BLaER1 treated with 17β-estradiol and CSF1 and Interleukin-3, amounts not matched to agents 10 nM and 100 nM (cell line): ENCODE data around the gene PAX2.

Source experiments
- H3K27ac ChIP-seq, 11 experiments: shearing (Covaris generic); formaldehyde crosslinking; 2 replicates each; pipeline ENCODE4 v1.8.1; 2022
- H3K27me3 ChIP-seq, 11 experiments: shearing (Covaris generic); formaldehyde crosslinking; 2 replicates each; pipeline ENCODE4 v1.8.1; 2022
- H3K36me3 ChIP-seq, 11 experiments: shearing (Covaris generic); formaldehyde crosslinking; 2 replicates each; pipeline ENCODE4 v1.8.1; 2022
- H3K4me1 ChIP-seq, 10 experiments: shearing (Covaris generic); formaldehyde crosslinking; 2 replicates each; pipeline ENCODE4 v1.8.1; 2022
- H3K4me2 ChIP-seq, 11 experiments: shearing (Covaris generic); formaldehyde crosslinking; 2 replicates each; pipeline ENCODE4 v1.8.1; 2022
- H3K4me3 ChIP-seq, 10 experiments: shearing (Covaris generic); formaldehyde crosslinking; 2 replicates each; pipeline ENCODE4 v1.8.1; 2022
- H3K9ac ChIP-seq, 11 experiments: shearing (Covaris generic); formaldehyde crosslinking; 2 replicates each; pipeline ENCODE4 v1.8.1; 2022
- H3K9me3 ChIP-seq, 11 experiments: shearing (Covaris generic); formaldehyde crosslinking; replicated peaks in 1 of 11; 2 replicates each; pipeline ENCODE4 v1.8.1; 2022
- H4K20me1 ChIP-seq, 11 experiments: shearing (Covaris generic); formaldehyde crosslinking; 2 replicates each; pipeline ENCODE4 v1.8.1; 2022
- Cebpa-rat ChIP-seq, 11 experiments: shearing (Covaris generic); IDR thresholded peaks; 2 replicates each; pipeline ENCODE4 v1.8.1; 2022

Gene PAX2

DNA sequence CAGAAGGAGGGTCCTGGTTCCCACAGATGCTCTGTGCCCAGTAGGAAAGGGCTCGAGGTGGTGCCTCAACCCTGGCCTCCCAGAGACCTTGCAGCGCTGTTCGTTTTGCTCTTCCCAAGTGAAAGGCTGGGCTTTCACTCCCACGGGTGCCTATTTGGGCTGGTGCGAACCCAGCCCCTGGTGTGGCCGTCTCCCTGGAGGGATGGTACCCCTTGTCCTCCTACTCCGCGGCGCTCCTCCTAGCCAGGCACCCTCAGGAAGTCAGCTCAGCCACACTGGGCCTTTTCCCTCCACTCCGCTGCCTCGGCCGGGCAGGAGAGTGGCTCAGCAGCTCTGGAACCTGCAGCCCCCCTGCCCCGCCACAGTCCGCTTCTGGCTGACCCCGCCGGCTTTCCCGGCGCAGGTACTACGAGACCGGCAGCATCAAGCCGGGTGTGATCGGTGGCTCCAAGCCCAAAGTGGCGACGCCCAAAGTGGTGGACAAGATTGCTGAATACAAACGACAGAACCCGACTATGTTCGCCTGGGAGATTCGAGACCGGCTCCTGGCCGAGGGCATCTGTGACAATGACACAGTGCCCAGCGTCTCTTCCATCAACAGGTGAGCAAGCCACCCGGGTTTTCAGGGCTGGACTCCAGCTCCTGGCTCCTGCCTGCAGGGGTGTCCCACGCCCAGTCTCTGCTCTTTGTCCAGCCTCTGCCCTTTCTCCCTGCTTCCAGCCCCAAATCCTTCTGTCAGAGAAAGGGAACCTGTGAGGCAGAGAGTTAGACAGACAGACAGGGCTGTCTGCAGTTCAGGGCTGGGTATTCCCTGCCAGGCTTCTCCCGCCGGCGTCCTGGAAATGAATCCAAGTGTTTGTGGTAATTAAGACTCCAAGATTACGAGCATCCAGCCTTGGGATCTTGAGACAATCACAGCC, 5.2 kb downstream of the PAX2 start:
- no peak for TF ChIP-seq Cebpa-rat (IDR thresholded peaks at IDR 0.05)
- Histone ChIP-seq H3K27me3 (peaks cover 100% of the 10 kb centered on the region in 11 experiments), H4K20me1 (peaks cover 0 to 74% (median 58%) of the 10 kb centered on the region in 11 experiments; a peak in 18 of 22 replicates)

DNA sequence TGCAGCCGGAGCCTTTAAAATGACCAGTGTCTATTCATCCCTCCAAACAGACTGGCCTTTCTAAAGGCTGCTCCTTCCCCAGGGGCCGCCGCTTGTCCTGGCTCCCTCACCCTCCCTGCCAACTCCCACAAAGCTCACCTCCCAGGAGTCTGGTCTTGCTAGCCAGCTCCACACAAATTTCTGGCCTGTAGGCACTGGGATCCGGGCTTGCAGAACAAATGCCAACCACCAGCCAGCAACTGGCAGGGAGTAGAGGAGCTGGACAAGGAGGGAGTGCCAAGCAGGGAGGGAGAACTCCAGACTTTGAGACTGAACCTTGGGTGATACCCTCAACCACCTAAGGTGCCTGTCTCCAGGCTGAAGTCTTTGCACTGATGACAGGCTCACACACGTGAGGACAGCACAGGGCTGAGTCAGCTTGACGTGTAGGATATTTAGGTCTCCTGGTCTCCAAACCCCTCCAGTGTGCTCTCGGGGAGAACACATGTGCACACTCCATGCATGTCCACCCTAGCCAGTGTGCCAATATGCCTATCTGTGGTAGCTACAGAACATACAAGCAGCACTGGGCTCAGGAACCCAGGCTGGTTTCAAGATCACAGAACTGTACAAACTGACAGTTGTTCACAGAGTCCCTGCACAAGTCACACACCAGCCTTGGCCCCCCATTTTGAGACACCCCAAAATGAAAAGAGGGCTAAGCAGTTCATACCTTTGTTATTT, 6.0 kb downstream of the PAX2 start:
- Histone ChIP-seq H3K9me3 (no peaks in the 10 kb centered on the region), H3K27ac (no peak overlapping the region), H3K4me3 (no peak overlapping the region), H3K4me1 (peaks cover 0 to 6% (median 0%) of the 10 kb centered on the region in 10 experiments; a peak in 2 of 20 replicates), H4K20me1 (peaks cover 0 to 65% (median 50%) of the 10 kb centered on the region in 11 experiments; a peak in 18 of 22 replicates), H3K27me3 (peaks cover 95 to 100% (median 99%) of the 10 kb centered on the region in 11 experiments), H3K4me2 (no peak overlapping the region), H3K9ac (no peak overlapping the region), H3K36me3 (no peaks in the 10 kb centered on the region)
- TF ChIP-seq Cebpa-rat (IDR thresholded peaks at IDR 0.05): no peak

More for the DNA sequence above, 5.2 kb downstream of the PAX2 start:
- Histone ChIP-seq H3K9me3 (no peaks in the 10 kb centered on the region), H3K9ac (no peak overlapping the region), H3K27ac (no peak overlapping the region), H3K4me1 (peaks cover 0 to 14% (median 2%) of the 10 kb centered on the region in 10 experiments; a peak in 7 of 20 replicates), H3K4me2 (no peak overlapping the region), H3K36me3 (no peaks in the 10 kb centered on the region), H3K4me3 (no peak overlapping the region)

DNA sequence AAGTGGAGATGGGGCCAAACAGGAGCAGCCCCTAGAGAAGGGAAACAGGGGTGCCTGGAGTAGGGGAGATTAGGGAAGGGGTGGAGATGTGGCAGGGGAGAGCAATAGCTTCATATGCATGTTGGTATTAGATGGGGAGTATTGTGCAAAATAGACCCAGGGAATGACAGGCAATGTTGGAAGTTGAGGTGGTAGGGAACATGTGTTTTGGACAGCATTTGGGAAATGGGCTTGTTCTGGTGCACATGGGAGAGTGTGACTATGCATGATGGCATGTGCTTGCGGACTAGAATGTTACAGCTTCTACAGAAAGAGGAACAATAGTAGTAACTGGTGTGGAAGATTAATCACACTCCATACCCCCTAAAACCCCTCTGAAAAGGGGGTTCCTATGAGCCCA, 10.4 kb downstream of the PAX2 start:
- Histone ChIP-seq H3K36me3 (no peaks in the 10 kb centered on the region), H3K4me2 (no peak overlapping the region), H3K9me3 (no peaks in the 10 kb centered on the region), H4K20me1 (peaks cover 0 to 21% (median 9%) of the 10 kb centered on the region in 11 experiments; a peak in 12 of 22 replicates), H3K27me3 (peaks cover 53 to 75% (median 67%) of the 10 kb centered on the region in 11 experiments), H3K9ac (no peak overlapping the region), H3K27ac (no peak overlapping the region), H3K4me1 (no peaks in the 10 kb centered on the region), H3K4me3 (no peak overlapping the region)
- TF ChIP-seq Cebpa-rat (IDR thresholded peaks at IDR 0.05): no peak

DNA sequence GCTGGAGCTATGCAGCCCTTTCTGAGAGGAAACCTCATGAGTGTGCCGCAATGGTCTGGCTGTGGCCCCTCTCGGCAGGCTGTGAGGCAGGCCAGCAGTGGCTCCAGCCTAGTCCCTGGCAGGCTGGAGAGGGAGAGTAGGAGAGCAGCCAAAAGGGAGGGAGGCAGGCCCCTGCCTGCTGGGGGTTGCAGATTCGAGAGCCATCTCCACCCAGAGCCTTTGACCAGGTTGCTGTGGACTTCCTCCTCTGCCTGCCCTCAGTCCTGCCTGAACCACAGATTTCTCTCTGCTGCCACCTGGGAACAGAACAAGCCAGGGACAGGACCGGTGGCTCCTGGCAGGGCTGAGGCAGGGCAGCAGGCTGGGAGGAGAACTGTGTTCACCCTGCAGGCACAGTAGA, 13.9 kb downstream of the PAX2 start:
- no peaks in the 10 kb centered on the region for H3K36me3 ChIP-seq
- H3K27ac ChIP-seq: no peak overlapping the region
- no peak overlapping the region for H3K4me2 ChIP-seq
- H3K9ac ChIP-seq: no peak overlapping the region
- peaks cover 0 to 5% (median 0%) of the 10 kb centered on the region in 11 experiments; a peak in 1 of 22 replicates for H4K20me1 ChIP-seq
- peaks cover 18 to 47% (median 32%) of the 10 kb centered on the region in 11 experiments for H3K27me3 ChIP-seq
- TF ChIP-seq Cebpa-rat (IDR thresholded peaks at IDR 0.05): no peak
- H3K4me1 ChIP-seq: no peaks in the 10 kb centered on the region
- no peaks in the 10 kb centered on the region for H3K9me3 ChIP-seq
- no peak overlapping the region for H3K4me3 ChIP-seq

GRCh38 chr10:100760726-100761125, 15.3 kb downstream of the PAX2 start:
- peaks cover 0 to under 1% (median 0%) of the 10 kb centered on the region in 11 experiments; a peak in 1 of 22 replicates for H4K20me1 ChIP-seq
- H3K4me3 ChIP-seq: no peak overlapping the region
- H3K27me3 ChIP-seq: peaks cover 4 to 33% (median 18%) of the 10 kb centered on the region in 11 experiments; a peak in 16 of 22 replicates
- no peaks in the 10 kb centered on the region for H3K9me3 ChIP-seq
- no peak overlapping the region for H3K4me2 ChIP-seq
- no peak overlapping the region for H3K9ac ChIP-seq
- no peak for TF ChIP-seq Cebpa-rat (IDR thresholded peaks at IDR 0.05)
- no peaks in the 10 kb centered on the region for H3K4me1 ChIP-seq
- H3K27ac ChIP-seq: no peak overlapping the region
- H3K36me3 ChIP-seq: no peaks in the 10 kb centered on the region

DNA sequence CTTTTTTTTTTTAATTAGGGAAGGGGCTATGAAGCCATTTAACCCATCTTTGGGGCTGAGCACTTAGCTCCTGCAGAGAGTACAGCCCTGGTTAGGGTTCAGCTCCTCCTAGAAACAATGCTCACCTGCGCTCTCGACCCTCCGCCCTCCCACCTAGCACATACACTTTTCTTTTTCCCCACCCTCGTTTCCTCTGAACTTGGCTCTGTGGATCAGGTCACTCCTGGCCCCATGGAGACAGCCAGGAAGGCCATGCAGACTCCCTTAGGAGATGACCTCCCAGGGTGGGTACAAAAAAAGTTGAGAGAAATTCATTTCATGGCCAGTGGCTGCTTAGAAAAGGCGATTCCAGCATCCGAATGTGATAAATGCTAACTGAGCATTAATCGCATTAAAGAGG, 15.8 kb downstream of the PAX2 start:
- Histone ChIP-seq H3K27me3 (peaks cover 0 to 28% (median 13%) of the 10 kb centered on the region in 11 experiments; a peak in 12 of 22 replicates), H3K4me2 (no peak overlapping the region), H3K9me3 (no peaks in the 10 kb centered on the region), H3K36me3 (no peaks in the 10 kb centered on the region), H3K4me3 (no peak overlapping the region), H4K20me1 (no peaks in the 10 kb centered on the region), H3K4me1 (no peaks in the 10 kb centered on the region), H3K9ac (no peak overlapping the region), H3K27ac (no peak overlapping the region)
- no peak for TF ChIP-seq Cebpa-rat (IDR thresholded peaks at IDR 0.05)

DNA sequence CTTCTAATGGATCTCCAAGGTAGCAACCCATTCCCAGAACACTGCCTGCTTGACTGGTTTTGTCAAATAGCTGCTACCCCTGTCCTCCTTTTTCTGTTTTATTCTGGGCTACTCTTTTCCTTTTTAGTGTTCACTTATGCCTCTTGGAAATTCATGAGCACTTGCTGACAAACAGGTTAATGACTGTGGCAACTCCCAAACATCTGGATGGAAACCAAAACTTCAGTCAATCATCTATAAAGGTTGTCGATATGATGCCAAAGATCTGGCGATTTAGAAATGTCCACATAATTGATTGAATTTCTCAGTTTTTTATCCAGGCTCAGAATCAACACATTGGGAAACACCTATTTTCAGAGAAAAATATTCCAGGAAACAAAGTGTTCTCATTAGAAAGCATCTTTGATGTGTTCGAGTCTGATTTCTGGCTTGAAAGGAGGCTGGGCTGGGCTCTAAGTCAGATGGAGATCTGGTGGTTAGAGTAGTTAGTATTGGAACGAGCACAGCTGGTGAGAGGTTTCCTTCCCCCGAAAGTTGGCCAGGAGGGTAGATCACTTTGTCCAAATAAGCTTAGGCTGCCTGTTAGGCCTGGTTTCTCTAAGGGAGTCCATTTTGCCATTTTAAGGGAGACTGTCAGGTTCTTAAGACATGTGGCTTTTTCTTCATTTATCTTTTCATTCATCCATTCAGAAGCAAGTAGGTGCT, 17.8 kb downstream of the PAX2 start:
- Histone ChIP-seq H3K9me3 (no peaks in the 10 kb centered on the region), H4K20me1 (no peaks in the 10 kb centered on the region), H3K4me3 (no peak overlapping the region), H3K4me1 (no peaks in the 10 kb centered on the region), H3K4me2 (no peak overlapping the region), H3K9ac (no peak overlapping the region), H3K27ac (no peak overlapping the region), H3K36me3 (no peaks in the 10 kb centered on the region), H3K27me3 (peaks cover 0 to 10% (median 0%) of the 10 kb centered on the region in 11 experiments; a peak in 7 of 22 replicates)
- TF ChIP-seq Cebpa-rat (IDR thresholded peaks at IDR 0.05): no peak

GRCh38 chr10:100766693-100767421, 21.5 kb downstream of the PAX2 start:
- H3K27ac ChIP-seq: no peak overlapping the region

More at GRCh38 chr10:100766693-100767421, 21.5 kb downstream of the PAX2 start:
- no peaks in the 10 kb centered on the region for H3K9me3 ChIP-seq
- H3K36me3 ChIP-seq: no peaks in the 10 kb centered on the region
- no peak overlapping the region for H3K4me2 ChIP-seq
- H3K9ac ChIP-seq: no peak overlapping the region
- no peak overlapping the region for H3K4me3 ChIP-seq
- H4K20me1 ChIP-seq: no peaks in the 10 kb centered on the region
- H3K4me1 ChIP-seq: no peaks in the 10 kb centered on the region
- TF ChIP-seq Cebpa-rat (IDR thresholded peaks at IDR 0.05): no peak
- H3K27me3 ChIP-seq: peaks cover 0 to 5% (median 0%) of the 10 kb centered on the region in 11 experiments; a peak in 2 of 22 replicates
